Body of pancreas (tissue), 4 donors: ENCODE results near the gene CRYBG2.

Source experiments
- CTCF ChIP-seq, 7 experiments: fragments of 450-650 bp in 4 of 7; fragments of 200-600 bp in 3 of 7; sonication (generic) in 3 of 7; IDR thresholded peaks; one replicate each; pipeline ENCODE4 v1.5.1; 2016 to 2019; ENCODE audit warnings: antibody characterized with exemption in 7 of 7
- POLR2A ChIP-seq, 3 donors: fragments of 450-650 bp; IDR thresholded peaks; one replicate each; pipeline ENCODE4 v1.6.1; 2016; ENCODE audit warnings: antibody characterized with exemption in 3 of 3, mild to moderate bottlenecking in 2 of 3

DNA sequence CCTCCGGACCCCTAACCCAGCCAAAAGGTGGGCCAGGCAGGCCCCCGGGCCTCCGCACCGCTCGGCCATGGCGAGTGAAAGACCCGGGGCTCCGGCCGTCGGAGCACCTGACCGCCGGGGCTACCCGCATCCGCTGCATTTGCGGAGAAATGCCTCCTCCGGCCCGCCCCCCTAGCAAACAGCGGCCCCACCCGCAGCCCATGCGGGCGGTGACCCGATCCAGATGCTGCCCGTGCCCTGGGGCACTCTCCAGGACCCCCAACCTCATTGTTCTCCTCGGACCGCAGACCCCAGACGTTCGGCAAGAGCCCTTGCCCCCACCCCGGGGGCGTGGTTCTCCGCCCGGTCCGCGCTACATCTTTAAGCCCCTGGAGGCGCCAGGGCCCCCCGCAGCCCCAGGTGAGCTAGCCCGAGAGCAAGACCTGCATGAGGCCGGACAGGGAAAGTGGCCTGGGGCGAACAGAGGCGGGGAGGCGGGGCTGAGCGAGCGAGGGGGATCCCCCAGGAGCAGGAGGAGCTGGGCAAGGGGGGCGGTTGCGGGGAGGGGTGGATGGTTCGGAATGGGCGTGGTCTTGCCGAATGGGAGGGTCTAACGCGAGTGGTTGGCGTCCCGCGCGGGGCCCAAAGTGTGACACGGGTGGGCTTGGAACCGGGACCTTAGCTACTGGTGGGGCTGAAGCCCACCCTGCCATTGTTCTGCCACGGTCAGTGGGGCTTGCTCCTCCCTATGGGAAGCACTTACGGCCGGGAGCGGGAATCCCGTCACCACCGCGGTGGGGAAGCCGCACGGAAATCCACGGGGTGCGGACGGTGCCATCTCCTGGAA lies 6.3 kb upstream of the CRYBG2 start:
- TF ChIP-seq CTCF (IDR thresholded peaks at IDR 0.05) (no peak), POLR2A (IDR thresholded peaks at IDR 0.05) (no peak)
